HEK293 (cell line): Measurements from ENCODE around the gene PARK7.

ENCODE experiments used
- BCL11B ChIP-seq: fragments of 450-650 bp; formaldehyde crosslinking; IDR thresholded peaks from 2 replicates; pipeline ENCODE4 v1.5.1; 2016; ENCODE audit warnings: low read depth, missing biosample characterization, missing genetic modification characterization
- MZF1 ChIP-seq: fragments of 450-650 bp; formaldehyde crosslinking; IDR thresholded peaks from 2 replicates; pipeline ENCODE4 v1.5.1; 2017; ENCODE audit warnings: missing biosample characterization, missing genetic modification characterization, borderline replicate concordance
- OSR2 ChIP-seq: fragments of 450-650 bp; formaldehyde crosslinking; IDR thresholded peaks from 2 replicates; pipeline ENCODE4 v1.5.1; 2016; ENCODE audit warnings: missing biosample characterization, missing genetic modification characterization
- ZBTB17 ChIP-seq: fragments of 450-650 bp; formaldehyde crosslinking; IDR thresholded peaks from 2 replicates; pipeline ENCODE4 v1.5.1; 2016; ENCODE audit warnings: missing biosample characterization, missing genetic modification characterization
- ZBTB21 ChIP-seq: fragments of 450-650 bp; formaldehyde crosslinking; IDR thresholded peaks from 2 replicates; pipeline ENCODE4 v1.5.1; 2017; ENCODE audit warnings: missing biosample characterization, missing genetic modification characterization
- ZBTB48 ChIP-seq: fragments of 450-650 bp; formaldehyde crosslinking; IDR thresholded peaks from 2 replicates; pipeline ENCODE4 v1.5.1; 2016; ENCODE audit warnings: missing biosample characterization, missing genetic modification characterization
- ZNF114 ChIP-seq: fragments of 450-650 bp; formaldehyde crosslinking; IDR thresholded peaks from 2 replicates; pipeline ENCODE4 v1.5.0; 2017; ENCODE audit warnings: missing biosample characterization, missing genetic modification characterization
- ZNF138 ChIP-seq: fragments of 450-650 bp; formaldehyde crosslinking; IDR thresholded peaks from 2 replicates; pipeline ENCODE4 v1.5.1; 2016; ENCODE audit warnings: missing biosample characterization, missing genetic modification characterization, borderline replicate concordance
- ZNF140 ChIP-seq: fragments of 450-650 bp; formaldehyde crosslinking; IDR thresholded peaks from 2 replicates; pipeline ENCODE4 v1.5.1; 2016; ENCODE audit warnings: missing biosample characterization, missing genetic modification characterization
- ZNF155 ChIP-seq: fragments of 450-650 bp; formaldehyde crosslinking; IDR thresholded peaks from 2 replicates; pipeline ENCODE4 v1.5.1; 2016; ENCODE audit warnings: missing biosample characterization, missing genetic modification characterization
- ZNF202 ChIP-seq: fragments of 450-650 bp; formaldehyde crosslinking; IDR thresholded peaks from 2 replicates; pipeline ENCODE4 v1.5.1; 2016; ENCODE audit warnings: missing biosample characterization, missing genetic modification characterization, borderline replicate concordance
- ZNF214 ChIP-seq: fragments of 450-650 bp; formaldehyde crosslinking; IDR thresholded peaks from 2 replicates; pipeline ENCODE4 v1.5.1; 2017; ENCODE audit warnings: missing biosample characterization, mild to moderate bottlenecking, missing genetic modification characterization, borderline replicate concordance
- ZNF280C ChIP-seq: fragments of 450-650 bp; formaldehyde crosslinking; IDR thresholded peaks from 2 replicates; pipeline ENCODE4 v1.5.1; 2016; ENCODE audit warnings: missing biosample characterization, missing genetic modification characterization
- ZNF404 ChIP-seq: fragments of 450-650 bp; formaldehyde crosslinking; IDR thresholded peaks from 2 replicates; pipeline ENCODE4 v1.5.1; 2017; ENCODE audit warnings: missing biosample characterization, missing genetic modification characterization
- ZNF433 ChIP-seq: fragments of 450-650 bp; formaldehyde crosslinking; IDR thresholded peaks from 2 replicates; pipeline ENCODE4 v1.5.1; 2016; ENCODE audit warnings: missing biosample characterization, missing genetic modification characterization, low read depth
- ZNF449 ChIP-seq: fragments of 450-650 bp; formaldehyde crosslinking; IDR thresholded peaks from 2 replicates; pipeline ENCODE4 v1.5.1; 2017; ENCODE audit warnings: missing biosample characterization, mild to moderate bottlenecking, missing genetic modification characterization, moderate library complexity
- ZNF521 ChIP-seq: fragments of 450-650 bp; formaldehyde crosslinking; IDR thresholded peaks from 2 replicates; pipeline ENCODE4 v1.5.1; 2017; ENCODE audit warnings: missing biosample characterization, mild to moderate bottlenecking, missing genetic modification characterization
- ZNF580 ChIP-seq: fragments of 450-650 bp; formaldehyde crosslinking; IDR thresholded peaks from 2 replicates; pipeline ENCODE4 v1.5.1; 2016; ENCODE audit warnings: missing biosample characterization, missing genetic modification characterization
- ZNF596 ChIP-seq: fragments of 450-650 bp; IDR thresholded peaks from 2 replicates; pipeline ENCODE4 v1.5.0; 2018; ENCODE audit warnings: missing biosample characterization, mild to moderate bottlenecking, missing genetic modification characterization, moderate library complexity
- ZNF624 ChIP-seq: fragments of 450-650 bp; formaldehyde crosslinking; IDR thresholded peaks from 2 replicates; pipeline ENCODE4 v1.5.1; 2017; ENCODE audit warnings: missing biosample characterization, missing genetic modification characterization
- ZNF704 ChIP-seq: fragments of 450-650 bp; formaldehyde crosslinking; IDR thresholded peaks from 2 replicates; pipeline ENCODE4 v1.5.1; 2016; ENCODE audit warnings: missing biosample characterization, missing genetic modification characterization
- ZSCAN16 ChIP-seq: fragments of 450-650 bp; formaldehyde crosslinking; IDR thresholded peaks from 2 replicates; pipeline ENCODE4 v1.5.1; 2016; ENCODE audit warnings: missing biosample characterization, missing genetic modification characterization
- TF ChIP-seq, protein P1 (sequence below): fragments of 450-650 bp; formaldehyde crosslinking; IDR thresholded peaks from 2 replicates; pipeline ENCODE4 v1.5.1; 2016; ENCODE audit warnings: missing biosample characterization, missing genetic modification characterization
- TF ChIP-seq, protein P2 (sequence below): fragments of 450-650 bp; formaldehyde crosslinking; IDR thresholded peaks from 2 replicates; pipeline ENCODE4 v1.5.1; 2016; ENCODE audit warnings: missing biosample characterization, missing genetic modification characterization

PARK7 gene

GRCh38 chr1:8006037-8006963 lies 44.8 kb downstream of the PARK7 start (continued):
- no peak for TF ChIP-seq ZNF433 (tag by site-specific recombination)
- no peak for TF ChIP-seq ZNF138
- no peak for TF ChIP-seq ZBTB48
- TF ChIP-seq ZNF704 (tag by site-specific recombination): no peak
- 0 out of 2 replicates have a peak, but pooled peaks have one; percentile 32 for TF ChIP-seq ZBTB21 (tag by site-specific recombination)
- peak; percentile 95 for TF ChIP-seq OSR2 (tag by site-specific recombination)
- TF ChIP-seq ZNF521: no peak
- no peak for TF ChIP-seq ZNF140
- no peak for TF ChIP-seq ZNF596 (tag by site-specific recombination)
- no peak for TF ChIP-seq ZNF202
- TF ChIP-seq MZF1 (tag by site-specific recombination): no peak
- TF ChIP-seq ZNF449 (tag by site-specific recombination): peak; percentile 75; the same call in 1 of the 2 replicates
- no peak for TF ChIP-seq ZNF114 (tag by site-specific recombination)
- 0 out of 2 replicates have a peak, but pooled peaks have one; percentile 28 for TF ChIP-seq ZBTB17 (tag by site-specific recombination)
- TF ChIP-seq ZNF404: no peak
- TF ChIP-seq, protein P1, sequence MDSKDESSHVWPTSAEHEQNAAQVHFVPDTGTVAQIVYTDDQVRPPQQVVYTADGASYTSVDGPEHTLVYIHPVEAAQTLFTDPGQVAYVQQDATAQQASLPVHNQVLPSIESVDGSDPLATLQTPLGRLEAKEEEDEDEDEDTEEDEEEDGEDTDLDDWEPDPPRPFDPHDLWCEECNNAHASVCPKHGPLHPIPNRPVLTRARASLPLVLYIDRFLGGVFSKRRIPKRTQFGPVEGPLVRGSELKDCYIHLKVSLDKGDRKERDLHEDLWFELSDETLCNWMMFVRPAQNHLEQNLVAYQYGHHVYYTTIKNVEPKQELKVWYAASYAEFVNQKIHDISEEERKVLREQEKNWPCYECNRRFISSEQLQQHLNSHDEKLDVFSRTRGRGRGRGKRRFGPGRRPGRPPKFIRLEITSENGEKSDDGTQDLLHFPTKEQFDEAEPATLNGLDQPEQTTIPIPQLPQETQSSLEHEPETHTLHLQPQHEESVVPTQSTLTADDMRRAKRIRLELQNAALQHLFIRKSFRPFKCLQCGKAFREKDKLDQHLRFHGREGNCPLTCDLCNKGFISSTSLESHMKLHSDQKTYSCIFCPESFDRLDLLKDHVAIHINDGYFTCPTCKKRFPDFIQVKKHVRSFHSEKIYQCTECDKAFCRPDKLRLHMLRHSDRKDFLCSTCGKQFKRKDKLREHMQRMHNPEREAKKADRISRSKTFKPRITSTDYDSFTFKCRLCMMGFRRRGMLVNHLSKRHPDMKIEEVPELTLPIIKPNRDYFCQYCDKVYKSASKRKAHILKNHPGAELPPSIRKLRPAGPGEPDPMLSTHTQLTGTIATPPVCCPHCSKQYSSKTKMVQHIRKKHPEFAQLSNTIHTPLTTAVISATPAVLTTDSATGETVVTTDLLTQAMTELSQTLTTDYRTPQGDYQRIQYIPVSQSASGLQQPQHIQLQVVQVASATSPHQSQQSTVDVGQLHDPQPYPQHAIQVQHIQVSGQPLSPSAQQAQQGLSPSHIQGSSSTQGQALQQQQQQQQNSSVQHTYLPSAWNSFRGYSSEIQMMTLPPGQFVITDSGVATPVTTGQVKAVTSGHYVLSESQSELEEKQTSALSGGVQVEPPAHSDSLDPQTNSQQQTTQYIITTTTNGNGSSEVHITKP (tag by site-specific recombination): peak; percentile 45
- TF ChIP-seq ZNF280C (tag by site-specific recombination): no peak
- TF ChIP-seq, protein P2, sequence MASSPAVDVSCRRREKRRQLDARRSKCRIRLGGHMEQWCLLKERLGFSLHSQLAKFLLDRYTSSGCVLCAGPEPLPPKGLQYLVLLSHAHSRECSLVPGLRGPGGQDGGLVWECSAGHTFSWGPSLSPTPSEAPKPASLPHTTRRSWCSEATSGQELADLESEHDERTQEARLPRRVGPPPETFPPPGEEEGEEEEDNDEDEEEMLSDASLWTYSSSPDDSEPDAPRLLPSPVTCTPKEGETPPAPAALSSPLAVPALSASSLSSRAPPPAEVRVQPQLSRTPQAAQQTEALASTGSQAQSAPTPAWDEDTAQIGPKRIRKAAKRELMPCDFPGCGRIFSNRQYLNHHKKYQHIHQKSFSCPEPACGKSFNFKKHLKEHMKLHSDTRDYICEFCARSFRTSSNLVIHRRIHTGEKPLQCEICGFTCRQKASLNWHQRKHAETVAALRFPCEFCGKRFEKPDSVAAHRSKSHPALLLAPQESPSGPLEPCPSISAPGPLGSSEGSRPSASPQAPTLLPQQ (tag by site-specific recombination): 0 out of 2 replicates have a peak, but pooled peaks have one; percentile 43
- no peak for TF ChIP-seq ZNF580 (tag by site-specific recombination)
- no peak for TF ChIP-seq ZSCAN16
- TF ChIP-seq ZNF624: no peak
- TF ChIP-seq ZNF214 (tag by site-specific recombination): no peak
- TF ChIP-seq ZNF155 (tag by site-specific recombination): no peak
- TF ChIP-seq BCL11B (tag by site-specific recombination): no peak
